ENCODE measurements around the gene CLBA1.

DNA sequence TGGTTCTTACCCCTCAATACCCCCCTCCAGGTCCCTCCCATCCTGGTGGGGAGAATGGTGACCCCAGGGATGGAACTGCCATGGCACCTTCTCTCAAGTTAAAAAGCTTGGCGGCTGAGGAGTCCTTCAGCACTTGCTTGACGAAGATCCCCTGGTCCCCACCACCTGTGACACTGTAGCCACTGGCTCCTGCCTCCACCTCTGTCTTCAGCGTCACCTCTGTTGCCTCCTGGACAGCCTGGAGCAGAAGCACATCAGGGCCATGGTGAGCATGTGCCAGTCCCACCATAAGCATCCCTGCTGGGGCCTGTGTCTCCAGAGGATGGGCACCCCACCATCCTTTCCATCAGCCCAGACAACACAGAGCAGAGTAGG is 30.2 kb upstream of the CLBA1 start:
- no peak for TF ChIP-seq POLR2A (IDR thresholded peaks at IDR 0.05)
- TF ChIP-seq, protein P1, sequence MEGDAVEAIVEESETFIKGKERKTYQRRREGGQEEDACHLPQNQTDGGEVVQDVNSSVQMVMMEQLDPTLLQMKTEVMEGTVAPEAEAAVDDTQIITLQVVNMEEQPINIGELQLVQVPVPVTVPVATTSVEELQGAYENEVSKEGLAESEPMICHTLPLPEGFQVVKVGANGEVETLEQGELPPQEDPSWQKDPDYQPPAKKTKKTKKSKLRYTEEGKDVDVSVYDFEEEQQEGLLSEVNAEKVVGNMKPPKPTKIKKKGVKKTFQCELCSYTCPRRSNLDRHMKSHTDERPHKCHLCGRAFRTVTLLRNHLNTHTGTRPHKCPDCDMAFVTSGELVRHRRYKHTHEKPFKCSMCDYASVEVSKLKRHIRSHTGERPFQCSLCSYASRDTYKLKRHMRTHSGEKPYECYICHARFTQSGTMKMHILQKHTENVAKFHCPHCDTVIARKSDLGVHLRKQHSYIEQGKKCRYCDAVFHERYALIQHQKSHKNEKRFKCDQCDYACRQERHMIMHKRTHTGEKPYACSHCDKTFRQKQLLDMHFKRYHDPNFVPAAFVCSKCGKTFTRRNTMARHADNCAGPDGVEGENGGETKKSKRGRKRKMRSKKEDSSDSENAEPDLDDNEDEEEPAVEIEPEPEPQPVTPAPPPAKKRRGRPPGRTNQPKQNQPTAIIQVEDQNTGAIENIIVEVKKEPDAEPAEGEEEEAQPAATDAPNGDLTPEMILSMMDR (IDR thresholded peaks at IDR 0.05 in 4 of 5, conservative IDR thresholded peaks at IDR 0.05 in 1 of 5), result no peak

Measured in gastrocnemius medialis (tissue), 4 donors.